Mononuclear cell (primary cell): Measurements from ENCODE around the gene MAST1. TPM values are rescaled to one million over a fixed set of nuclear protein-coding genes. Genes with fewer than 3 reads are reported as not detected.

ENCODE experiments used
- H3K27me3 ChIP-seq: 2 replicates; pipeline ENCODE4 v1.6.0; 2011; ENCODE audit warnings: low read length, control low read depth; ENCODE audit not compliant: insufficient read depth
- H3K4me1 ChIP-seq: 2 replicates; pipeline ENCODE4 v1.5.1; 2011; ENCODE audit warnings: mild to moderate bottlenecking, low read length, control low read depth; ENCODE audit not compliant: insufficient read depth
- H3K4me3 ChIP-seq: 2 replicates; pipeline ENCODE4 v1.5.1; 2011; ENCODE audit warnings: mild to moderate bottlenecking, low read length, moderate library complexity
- H3K9me3 ChIP-seq: 2 replicates; pipeline ENCODE4 v1.5.1; 2011; ENCODE audit warnings: low read depth, mild to moderate bottlenecking, control low read depth, low read length
- total RNA-seq: library from RNA; depleted of rRNA; stranded (reverse); fragments of >200 nt; gene quantifications from one replicate; pipeline ENCODE4 v1.2.3, GENCODE V29; 2012

Gene MAST1
- total RNA-seq, 1 donor = 0.52 TPM

- Histone ChIP-seq H3K4me3 (no peak overlapping the region), H3K4me1 (peaks cover 26% of the 10 kb centered on the region), H3K27me3 (no peaks in the 10 kb centered on the region), H3K9me3 (no peaks in the 10 kb centered on the region)
Measured at GRCh38 chr19:12918253-12918652, 79.9 kb downstream of the MAST1 start.

GRCh38 chr19:12921047-12921446, 82.7 kb downstream of the MAST1 start:
- H3K9me3 ChIP-seq = no peaks in the 10 kb centered on the region
- no peak overlapping the region for H3K4me3 ChIP-seq
- H3K4me1 ChIP-seq = peaks cover 11% of the 10 kb centered on the region
- no peaks in the 10 kb centered on the region for H3K27me3 ChIP-seq

DNA sequence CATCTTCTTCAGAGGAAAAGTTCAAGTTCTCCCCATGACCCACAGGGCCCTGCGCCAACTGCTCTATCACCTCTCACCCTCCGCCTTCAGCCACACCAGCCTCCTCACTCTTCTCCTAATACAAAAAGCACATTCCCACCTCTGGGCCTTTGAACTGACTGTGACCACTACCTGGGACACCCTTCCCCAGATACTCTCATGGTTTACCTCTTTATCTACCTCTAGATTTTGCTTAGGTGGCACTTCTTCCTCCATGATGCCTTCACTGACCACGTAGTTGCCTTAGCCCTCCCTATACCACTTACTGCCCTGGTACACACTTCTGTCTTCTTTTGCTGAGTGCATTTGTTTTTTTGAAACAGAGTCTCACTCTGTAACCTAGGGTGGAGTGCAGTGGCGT, 84.6 kb downstream of the MAST1 start:
- Histone ChIP-seq H3K9me3 (no peaks in the 10 kb centered on the region), H3K27me3 (no peaks in the 10 kb centered on the region), H3K4me1 (peaks cover 11% of the 10 kb centered on the region)

More for the DNA sequence above, 84.6 kb downstream of the MAST1 start:
- no peak overlapping the region for H3K4me3 ChIP-seq

Other genes starting within 250 kb of the MAST1 start
- 5.6 TPM for gene ZNF490, start 227.7 kb upstream of the MAST1 start, total RNA-seq
- 52.8 TPM for gene ZNF791, start 227.6 kb upstream of the MAST1 start, total RNA-seq
- gene MAN2B1, start 171.8 kb upstream of the MAST1 start, total RNA-seq = 143 TPM
- gene WDR83, start 171.7 kb upstream of the MAST1 start, total RNA-seq = 3.4 TPM
- 63.2 TPM for gene DHPS, start 156.6 kb upstream of the MAST1 start, total RNA-seq
- not detected for gene GNG14, start 150.5 kb upstream of the MAST1 start, total RNA-seq
- gene FBXW9, start 141.9 kb upstream of the MAST1 start, total RNA-seq = 2.0 TPM
- gene TNPO2, start 114.6 kb upstream of the MAST1 start, total RNA-seq = 20.3 TPM
- 194 TPM for gene TRIR, start 103.8 kb upstream of the MAST1 start, total RNA-seq
- gene GET3, start 101.0 kb upstream of the MAST1 start, total RNA-seq = 28.7 TPM
- not detected for gene BEST2, start 86.7 kb upstream of the MAST1 start, total RNA-seq
- gene HOOK2, start 63.0 kb upstream of the MAST1 start, total RNA-seq = 8.3 TPM
- 5,180 TPM for gene JUNB, start 47.0 kb upstream of the MAST1 start, total RNA-seq
- 55.5 TPM for gene PRDX2, start 36.7 kb upstream of the MAST1 start, total RNA-seq
- gene THSD8, start 36.4 kb upstream of the MAST1 start, total RNA-seq = not detected
- gene RNASEH2A, start 31.9 kb upstream of the MAST1 start, total RNA-seq = 1.4 TPM
- gene RTBDN, start 3.9 kb upstream of the MAST1 start, total RNA-seq = 0.21 TPM
- 17.2 TPM for gene DNASE2, start 42.9 kb downstream of the MAST1 start, total RNA-seq
- gene KLF1, start 48.7 kb downstream of the MAST1 start, total RNA-seq = not detected
- 12.9 TPM for gene GCDH, start 52.6 kb downstream of the MAST1 start, total RNA-seq
- gene SYCE2, start 80.8 kb downstream of the MAST1 start, total RNA-seq = 0.84 TPM
- 12.2 TPM for gene FARSA, start 95.2 kb downstream of the MAST1 start, total RNA-seq
- gene CALR, start 100.1 kb downstream of the MAST1 start, total RNA-seq = 434 TPM
- gene RAD23A, start 107.3 kb downstream of the MAST1 start, total RNA-seq = 48.8 TPM
- 5.2 TPM for gene GADD45GIP1, start 118.7 kb downstream of the MAST1 start, total RNA-seq
- gene DAND5, start 131.1 kb downstream of the MAST1 start, total RNA-seq = not detected
- gene NFIX, start 157.0 kb downstream of the MAST1 start, total RNA-seq = 1.9 TPM